A204.1 (cell line): ENCODE results near the gene C7orf57.
"Not testable (repeated sequence)": the region's sequence is repeated elsewhere in the genome, so short reads cannot be mapped to it uniquely, and the experiment has no call there.

Experiments
- FAIRE-seq: peaks from 2 replicates; lab custom pipeline; 2012; peaks lifted over from hg19 to GRCh38; lab: Jason Lieb, UNC

Gene C7orf57

DNA sequence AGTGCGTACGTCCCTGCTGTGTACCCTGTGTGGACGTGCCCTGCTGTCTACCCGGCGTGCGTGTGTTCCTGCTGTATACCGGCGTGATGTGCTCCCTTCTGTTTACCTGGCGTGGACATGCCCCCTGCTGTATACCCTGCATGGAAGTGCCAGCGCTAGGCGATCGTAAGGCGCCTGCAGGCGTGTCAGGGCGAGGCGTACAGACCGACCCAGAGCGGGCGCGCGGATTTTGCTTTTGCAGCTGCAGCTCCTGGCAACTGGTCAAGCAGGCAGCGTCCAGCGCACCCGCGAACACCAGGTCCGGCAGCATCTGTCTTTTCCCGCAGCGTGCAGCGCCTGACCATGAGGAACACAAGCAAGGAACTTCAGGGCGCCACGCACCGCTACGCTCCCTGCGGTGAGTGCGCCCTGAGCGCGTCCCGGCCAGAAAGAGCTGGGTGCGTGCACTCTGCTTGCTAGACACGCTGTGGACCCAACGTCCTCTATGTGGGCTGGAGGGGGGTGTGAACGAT, 680 bp downstream of the C7orf57 start:
- no peak for FAIRE-seq

DNA sequence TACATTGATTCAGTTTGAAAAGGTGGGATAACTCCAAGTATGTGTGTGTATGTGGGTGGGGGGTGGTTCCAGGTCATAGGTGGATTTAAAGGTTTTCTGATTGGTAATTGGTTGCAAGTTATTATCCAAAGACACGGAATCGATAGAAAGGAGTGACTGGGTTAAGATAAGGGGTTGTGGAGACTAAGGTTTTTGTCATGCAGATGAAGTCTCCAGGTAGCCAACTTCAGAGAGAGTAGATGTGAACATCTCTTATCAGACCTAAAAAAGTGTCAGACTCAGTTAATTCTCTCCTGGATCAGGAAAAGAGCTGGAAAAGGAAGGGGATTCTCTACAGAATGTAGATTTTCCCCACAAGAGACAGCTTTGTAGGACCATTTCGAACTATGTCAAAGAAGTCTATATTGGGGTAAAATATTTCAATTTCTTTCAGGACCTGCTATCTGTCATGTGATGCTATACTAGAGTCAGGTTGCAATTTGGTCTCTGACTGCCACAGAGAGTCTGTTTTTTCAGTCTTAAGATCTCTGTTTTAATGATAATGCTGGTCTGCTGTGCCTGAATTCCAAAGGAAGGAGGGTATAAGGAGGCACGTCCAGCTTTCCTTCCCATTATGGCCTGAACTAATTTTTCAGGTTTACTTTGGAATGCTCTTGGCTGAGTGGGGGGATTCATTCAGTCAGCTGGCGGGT, 3.6 kb downstream of the C7orf57 start:
- no peak for FAIRE-seq

DNA sequence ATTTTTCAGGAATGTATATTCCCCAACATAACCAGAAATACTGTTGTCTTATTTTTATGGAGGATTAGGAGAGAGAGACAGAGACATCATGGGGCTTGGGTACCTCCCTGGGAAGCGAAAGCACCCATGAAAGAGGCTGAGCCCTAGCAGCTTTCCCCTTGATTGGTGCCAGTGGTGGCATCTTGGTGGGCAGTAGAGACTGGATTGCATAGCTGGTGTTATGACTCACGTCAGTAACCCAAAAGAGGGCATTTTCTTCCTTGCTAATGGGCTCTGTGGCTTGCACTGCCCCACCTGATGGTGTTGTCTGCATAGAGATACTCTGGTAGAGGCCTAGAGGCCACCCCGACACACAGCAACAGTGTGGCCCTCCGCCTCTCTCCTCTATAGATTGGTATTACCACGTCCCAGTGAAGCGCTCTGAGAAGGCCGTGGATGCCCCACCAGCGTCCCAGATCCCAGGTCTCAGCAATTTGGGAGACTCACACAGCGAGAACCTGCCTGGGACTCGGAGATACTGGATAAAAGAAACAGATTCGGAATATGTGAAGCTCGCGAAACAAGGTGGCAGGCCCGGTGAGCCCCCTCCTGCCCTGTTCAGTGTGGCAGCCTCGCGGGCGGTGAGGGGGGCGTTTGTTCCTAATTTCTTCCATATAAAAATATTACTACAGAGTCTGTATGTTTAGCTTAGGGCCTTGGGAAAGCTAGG, 5.8 kb downstream of the C7orf57 start:
- FAIRE-seq, result no peak

DNA sequence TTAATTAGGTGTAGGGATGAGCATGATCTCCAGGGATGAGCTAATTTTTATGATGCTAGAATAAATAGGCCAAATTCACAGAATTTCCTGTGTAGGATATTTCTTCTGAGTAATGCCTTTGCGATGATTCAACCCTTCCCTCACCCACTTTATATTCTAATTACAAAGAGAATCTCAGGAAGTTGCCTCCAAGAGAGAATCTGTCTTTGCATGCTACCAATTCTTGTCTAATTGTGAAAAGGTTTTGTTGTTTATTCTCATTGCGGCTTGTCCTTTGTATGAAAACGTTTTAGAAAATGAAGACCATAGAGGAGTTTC, 6.3 kb downstream of the C7orf57 start:
- FAIRE-seq, result no peak

DNA sequence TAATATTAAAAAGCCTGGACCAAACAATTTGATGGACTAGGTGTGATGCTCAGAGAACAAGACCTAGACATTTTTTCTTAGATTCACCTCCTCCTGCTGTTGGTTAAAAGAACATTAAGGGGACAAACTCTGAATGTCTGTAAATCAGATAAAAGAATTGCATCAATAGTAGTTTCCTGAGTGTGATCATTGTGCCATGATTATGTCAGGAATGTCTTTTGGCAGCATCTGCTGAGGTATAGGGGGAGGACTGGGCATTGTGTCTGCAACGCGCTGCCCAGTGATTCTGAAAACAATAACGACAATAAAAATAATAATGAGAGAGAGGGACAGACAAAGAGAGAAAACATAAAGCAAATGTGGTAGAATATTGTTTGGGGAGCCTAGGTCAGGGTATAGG, 6.9 kb downstream of the C7orf57 start:
- no peak for FAIRE-seq

DNA sequence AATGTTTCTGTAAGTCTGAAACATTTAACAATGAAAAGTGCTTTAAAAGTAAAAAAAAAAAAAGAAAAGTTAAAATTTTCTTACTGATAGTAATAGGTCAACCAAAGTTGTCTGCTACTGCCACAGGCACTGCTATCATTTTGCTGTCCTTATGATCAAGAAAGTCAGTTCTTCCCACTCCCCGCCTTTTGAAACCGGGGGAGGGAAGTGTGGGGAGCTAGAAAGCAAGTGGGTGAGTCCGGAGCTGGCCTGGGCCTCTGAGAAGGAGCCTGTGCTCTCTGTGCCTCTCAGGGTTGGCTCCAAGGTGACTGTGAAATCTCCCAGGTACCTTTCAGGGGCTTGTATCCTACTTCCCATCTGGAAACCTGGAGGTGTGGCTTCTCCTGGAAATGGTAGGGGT, 7.3 kb downstream of the C7orf57 start:
- FAIRE-seq, result no peak

DNA sequence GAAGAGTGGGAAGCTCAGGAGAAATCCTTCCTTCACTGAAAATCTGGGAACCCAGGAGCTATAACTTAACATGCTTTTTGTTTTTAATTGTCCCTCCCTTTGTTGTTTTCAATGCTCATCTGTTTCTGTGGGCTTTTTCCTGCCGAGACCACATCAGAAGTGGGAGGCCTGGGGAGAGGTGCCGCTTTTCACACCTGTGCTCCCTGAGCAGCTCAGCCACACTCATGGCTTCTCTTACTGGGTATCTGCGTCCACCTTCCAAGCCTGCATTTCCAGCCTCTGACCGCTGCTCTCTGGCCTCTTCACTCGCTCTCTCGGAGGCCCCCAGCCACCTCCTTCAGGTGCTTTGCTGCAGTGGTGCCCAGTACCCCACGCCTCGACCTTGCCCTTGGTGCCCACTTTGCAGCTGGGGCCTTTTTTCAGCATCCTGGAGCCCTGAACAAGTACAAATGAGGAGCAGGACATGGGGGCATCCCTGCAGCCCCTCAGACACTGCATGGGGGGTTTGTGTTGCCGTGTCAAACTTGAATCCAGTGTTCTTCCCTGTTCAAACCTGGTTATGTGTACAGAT, 9.9 kb downstream of the C7orf57 start:
- FAIRE-seq, result no peak

DNA sequence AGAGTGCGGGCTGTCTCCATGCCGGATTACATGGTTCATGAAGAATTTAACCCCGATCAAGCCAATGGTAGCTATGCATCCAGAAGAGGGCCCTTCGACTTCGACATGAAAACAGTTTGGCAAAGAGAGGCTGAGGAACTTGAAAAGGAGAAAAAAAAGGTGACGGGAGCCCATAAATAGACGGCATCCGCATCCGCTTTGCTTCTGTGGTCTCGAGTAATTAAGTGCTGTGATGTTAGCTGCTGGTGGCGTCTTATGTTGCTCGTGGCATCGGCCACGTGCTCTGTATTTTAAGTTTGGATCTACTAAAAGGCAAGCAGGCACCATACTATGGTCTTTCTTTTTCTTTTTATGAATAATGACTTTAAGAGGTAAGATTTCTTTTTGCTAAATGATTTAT, 11.1 kb downstream of the C7orf57 start:
- FAIRE-seq, result no peak

DNA sequence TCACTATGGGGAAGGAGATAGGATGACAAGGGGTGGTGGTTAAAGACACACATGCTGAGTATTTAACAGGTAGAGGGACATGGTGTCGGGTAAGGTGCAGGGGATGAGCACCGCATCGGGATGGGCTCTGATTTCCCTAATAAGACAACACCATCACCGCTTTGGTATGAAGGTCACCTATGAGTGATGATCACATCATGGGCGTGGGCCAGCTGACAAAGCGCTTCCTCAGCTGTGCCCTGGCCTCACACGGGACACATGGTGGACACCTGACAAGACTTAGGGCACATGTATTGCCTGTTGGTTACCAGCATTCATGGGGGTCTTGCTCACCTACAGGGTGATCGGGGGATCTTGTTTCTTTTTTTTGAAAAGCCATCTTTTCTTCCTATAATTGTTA, 12.8 kb downstream of the C7orf57 start:
- FAIRE-seq, result no peak

DNA sequence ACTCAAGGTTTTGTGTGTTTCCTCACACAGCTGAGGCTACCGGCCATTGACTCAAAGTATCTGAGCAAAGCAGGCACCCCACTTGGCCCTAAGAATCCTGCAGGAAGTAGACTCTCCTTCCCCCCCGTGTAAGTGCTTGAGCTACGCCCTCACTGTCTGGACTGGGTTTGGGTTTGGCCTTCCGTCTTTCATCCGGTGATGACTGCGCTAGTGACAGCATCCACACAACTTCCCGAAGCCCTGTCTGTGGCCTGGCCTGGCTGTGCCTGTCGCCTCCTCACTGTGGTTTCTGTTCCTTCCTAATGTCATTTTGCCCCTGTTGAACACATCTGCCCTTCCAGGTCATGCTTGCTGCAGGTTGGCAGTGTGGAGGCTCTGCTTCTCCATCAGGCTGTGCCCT, 14.5 kb downstream of the C7orf57 start:
- FAIRE-seq, result no peak

DNA sequence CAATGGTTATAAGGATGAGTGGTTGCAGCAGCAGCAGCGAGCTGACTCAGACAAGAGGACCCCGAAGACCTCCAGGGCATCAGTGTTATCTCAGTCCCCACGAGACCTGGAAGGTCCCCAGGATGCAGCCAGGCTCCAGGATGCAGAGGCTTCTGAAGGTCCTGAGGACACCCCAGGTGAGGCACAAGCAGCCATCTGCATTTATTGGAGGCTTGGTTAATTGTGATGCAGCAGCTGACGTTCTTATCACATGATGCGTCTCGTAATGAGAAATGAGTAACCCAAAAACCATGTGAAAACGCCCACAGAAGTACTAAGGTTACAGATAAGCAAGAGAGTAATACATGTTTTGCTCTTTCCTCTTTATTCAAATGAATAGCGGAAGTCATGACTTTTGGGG, 17.4 kb downstream of the C7orf57 start:
- FAIRE-seq, result no peak

DNA sequence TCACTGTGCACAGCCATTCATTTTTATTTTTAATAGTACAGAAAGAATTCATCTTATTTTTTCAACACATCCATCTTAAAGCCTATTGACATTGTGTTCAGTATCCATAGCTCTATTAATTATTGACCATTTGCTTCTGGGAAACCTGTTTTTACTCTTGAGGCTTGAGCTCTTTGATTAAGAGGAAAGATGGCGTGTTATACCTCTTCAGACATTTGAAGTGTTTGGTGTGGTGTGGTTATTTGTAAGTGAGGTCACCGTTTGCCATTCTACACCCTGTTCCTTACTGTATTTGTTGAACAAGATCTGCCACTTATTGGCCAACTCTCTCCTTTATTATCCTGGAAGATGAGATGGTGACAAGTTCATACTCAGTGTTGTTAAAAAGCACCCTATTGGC, 18.4 kb downstream of the C7orf57 start:
- no peak for FAIRE-seq

DNA sequence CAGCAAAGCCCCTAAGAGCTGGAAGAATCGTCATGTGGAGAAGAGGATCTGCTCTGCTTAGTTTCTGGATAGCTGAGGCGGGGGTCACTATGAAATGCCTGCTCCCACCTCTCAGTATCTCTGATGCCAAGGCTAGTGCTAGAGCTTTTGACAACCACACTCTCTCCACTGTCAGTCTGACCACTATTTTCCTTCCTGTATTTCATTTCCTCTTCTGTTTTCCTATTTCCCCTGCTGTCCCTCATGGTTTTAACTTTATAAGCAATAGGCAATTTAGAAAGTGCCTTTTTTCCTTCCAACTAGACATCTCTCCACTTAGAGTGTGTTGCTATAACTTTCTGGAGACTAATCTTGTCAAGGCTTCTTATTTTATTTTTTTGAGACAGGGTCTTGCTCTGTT, 23.6 kb downstream of the C7orf57 start:
- no peak for FAIRE-seq

DNA sequence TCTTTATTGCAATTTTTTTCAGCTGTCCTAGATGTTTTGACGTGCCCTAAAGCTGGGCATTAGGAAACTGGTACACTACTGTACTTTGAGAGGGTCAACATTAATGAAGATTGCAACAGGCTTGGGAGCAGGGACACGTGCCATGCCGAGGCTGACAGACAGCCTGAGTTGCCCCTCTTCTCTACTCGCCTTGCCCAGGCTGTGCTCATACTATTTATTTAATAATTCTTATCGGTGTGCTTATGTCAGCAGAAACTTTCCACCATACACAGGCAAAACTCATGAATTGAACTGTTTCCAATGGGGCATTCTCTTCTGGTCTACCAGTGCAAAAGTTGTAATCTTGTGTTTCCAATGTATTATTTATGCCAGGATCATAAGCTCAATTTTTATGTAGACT, 24.4 kb downstream of the C7orf57 start:
- FAIRE-seq, result no peak

DNA sequence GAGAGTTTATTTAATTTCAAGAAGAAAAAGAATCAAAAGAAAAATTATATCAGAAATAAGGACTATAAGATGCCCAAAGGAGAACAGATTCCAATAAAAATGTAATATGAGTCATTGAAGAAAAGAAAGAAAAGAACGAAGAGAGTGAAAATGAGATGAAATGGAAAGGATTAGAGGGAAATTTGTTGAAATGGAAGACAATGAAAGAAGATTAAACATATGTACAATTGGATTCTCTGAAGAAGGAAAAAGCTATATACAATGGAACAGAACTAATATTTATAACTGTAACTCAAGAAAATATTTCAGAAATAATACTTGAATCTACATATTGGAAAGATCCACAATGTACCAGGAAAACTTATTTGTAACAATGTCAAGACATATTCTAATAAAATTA, 28.6 kb downstream of the C7orf57 start:
- no peak for FAIRE-seq

DNA sequence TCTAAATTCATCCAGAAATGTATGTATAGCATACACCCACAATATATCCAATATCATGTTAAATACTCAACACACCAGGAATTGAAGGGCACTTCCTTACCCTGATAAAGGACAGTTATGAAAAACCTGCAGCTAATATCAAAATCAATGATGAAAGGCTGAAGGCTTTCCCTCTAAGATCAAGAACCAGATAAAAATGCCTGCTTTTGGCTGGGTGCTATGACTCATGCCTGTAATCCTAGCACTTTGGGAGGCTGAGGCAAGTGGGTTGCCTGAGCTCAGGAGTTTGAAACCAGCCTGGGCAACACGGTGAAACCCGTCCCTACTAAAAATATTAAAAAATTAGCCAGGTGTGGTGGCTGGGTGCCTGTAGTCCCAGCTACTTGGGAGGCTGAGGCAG, 32.1 kb downstream of the C7orf57 start:
- FAIRE-seq, result no peak

DNA sequence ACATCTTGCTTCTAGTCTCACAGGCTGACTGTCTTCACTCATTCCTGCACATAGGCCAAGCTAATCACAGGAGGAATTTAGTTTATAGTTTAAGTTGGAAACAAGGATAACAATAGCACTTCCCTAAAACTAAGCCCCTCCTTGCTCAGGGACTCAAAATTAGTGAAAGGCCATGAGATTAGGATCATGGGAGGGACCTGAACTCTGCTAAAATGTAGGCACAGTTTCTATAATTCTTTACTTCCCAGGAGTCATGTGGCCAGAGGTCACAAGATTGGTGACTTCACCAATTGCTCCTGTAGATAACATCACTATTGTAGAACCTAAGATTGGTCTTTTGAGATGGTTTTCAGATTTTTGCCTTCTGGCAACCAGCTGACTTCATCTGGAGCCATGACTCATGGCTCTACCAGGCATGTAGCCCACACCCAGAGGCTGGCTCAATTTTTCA, 38.9 kb downstream of the C7orf57 start:
- no peak for FAIRE-seq

DNA sequence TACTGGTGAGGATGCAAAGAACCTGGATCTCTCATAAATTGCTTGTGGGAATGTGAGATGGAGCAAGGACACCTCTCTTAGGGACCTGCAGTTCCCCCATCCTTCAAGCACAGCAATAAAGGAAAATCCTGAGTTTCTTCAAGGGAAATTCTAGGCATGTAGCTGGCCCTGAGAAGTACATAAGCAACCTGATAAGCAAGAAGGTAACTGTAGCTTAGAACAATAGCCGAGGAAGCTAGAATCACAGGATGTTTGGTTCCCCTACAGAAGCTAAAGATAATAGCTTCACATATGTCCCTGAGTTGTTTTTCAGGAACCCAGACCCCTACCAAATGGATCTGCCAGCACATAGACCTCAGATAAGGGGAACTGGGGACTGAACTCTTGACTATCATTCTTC, 42.1 kb downstream of the C7orf57 start:
- no peak for FAIRE-seq

DNA sequence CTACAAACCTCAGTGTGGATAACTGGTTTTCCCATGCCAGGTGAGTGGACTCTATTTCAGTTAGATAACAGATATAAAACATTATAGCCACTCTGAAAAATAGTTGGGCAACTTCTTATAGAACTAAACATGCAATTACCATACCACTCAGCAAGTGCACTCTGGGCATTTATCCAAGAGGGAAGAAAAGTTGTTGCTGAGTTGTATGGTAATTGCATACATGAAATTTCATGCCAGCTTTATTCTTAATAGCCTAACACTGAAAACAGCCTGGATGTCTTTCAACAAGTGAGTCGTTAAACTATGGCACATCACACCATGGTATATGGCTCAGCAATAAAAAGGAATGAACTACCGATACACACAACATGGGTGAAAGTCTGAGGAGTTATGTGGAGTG, 43.1 kb downstream of the C7orf57 start:
- no peak for FAIRE-seq

DNA sequence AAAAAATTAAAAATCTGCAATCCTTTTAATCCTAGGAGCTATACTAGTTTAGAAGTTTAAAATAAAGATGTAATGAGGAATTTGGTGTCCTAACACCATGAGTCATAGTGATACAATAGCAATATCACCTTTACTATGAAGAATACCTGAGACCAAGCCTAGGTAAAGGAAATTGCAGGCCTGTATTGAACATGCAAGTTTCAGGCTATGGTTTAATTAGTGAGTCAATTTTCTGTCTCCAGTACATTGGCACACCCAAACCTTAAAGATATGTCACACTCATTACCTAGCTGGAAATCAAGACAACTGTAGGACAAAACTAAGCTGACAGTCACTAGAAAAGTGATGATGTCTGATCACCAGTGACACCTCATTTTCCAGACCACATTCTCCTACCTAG, 47.0 kb downstream of the C7orf57 start:
- not testable (repeated sequence) for FAIRE-seq

DNA sequence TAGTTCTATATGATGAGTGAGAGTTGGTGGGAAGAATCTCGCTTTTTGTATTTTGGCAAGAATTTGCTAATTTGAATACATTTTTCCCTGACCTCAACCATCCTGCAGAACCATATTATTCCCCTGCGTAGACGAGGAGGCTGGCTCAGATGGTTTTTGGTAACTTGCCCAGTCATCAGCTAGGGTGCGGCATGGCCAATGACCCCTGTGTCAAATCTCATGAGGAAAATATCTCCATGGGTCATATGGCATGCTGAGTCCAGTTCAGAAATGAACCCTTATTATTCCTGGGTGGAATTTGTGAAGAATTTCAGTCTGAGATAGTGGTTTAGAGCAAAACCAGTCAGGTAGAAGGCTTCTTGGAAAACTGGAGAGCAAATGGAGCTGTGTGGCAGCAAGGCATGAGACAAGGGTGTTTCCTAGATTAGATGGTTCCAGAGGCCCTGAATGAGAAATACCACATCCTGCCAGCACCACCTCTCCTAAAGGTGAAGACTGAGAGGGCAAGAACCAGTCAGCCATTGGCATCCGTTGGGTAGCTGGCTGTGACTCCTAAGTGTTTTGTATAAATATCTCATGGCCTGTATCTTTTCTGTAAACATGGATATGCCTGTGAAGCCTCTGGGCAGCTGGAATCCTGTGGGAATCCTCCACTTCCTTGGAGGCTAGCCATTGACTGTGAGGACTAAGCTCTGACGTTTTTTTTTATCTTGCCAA, 47.9 kb downstream of the C7orf57 start:
- no peak for FAIRE-seq

DNA sequence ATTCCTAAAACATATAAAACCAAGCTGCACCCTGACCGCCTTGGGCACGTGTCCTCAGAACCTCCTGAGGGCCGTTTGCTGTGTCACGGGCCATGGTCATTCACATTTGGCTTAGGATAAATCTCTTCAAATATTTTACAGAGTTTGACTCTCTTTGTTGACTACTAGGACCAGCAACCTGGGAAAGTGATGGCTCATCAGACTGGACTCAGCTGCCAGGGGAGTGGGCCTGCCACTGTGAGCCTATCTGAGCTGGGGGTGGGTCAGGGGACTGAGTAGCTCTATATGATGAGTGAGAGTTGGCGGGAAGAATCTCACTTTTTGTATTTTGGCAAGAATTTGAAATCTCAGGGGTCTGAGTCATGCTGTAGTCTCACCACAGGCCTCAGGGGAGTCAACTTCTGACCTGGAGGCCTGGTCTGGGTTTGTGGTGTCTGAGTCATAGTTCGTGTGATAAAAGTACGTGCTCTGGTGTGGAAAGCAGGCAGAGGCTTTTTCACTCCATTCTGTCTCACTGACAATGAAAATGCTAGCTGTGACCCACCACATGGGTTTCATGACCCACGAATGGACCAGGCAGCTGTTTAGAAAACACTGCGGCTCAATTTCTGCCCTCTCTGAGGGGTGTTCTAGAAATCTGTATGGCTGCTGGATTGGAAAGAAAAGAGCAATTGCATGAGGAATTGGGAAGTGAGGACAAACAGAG, 49.5 kb downstream of the C7orf57 start:
- FAIRE-seq, result no peak

DNA sequence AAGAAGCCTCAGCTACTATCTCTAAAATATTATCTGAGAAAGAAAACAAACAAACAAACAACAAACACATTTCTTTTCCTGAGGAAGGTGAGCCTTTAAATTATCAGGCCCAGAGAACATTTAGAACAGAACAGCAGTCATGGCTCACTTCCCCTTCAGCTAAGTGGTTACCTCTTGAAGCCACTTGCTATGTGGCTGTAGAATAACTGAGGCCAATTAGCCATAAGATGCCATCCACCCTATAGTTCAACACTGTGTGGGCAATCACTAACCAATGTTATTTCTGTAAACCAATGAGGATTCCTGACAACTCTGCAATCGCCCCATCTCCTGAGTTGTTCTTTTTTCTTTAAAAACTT, 50.1 kb downstream of the C7orf57 start:
- no peak for FAIRE-seq
